Epithelial cell of proximal tubule (primary cell): ENCODE measurements around the gene ITPK1. TPM values are rescaled to one million over a fixed set of nuclear protein-coding genes. Genes with fewer than 3 reads are reported as not detected.

Experiments used
- DNase-seq: peaks from one replicate; pipeline ENCODE4 v3.0.0-alpha.2; 2011; ENCODE audit warnings: low read depth
- H3K4me3 ChIP-seq: 2 replicates; pipeline ENCODE4 v1.5.1; 2011; ENCODE audit warnings: low read depth, mild to moderate bottlenecking, low read length
- CTCF ChIP-seq: conservative IDR thresholded peaks from 2 replicates; pipeline ENCODE4 v1.5.1; 2012; ENCODE audit warnings: low read depth, mild to moderate bottlenecking, low read length
- total RNA-seq: library from RNA; depleted of rRNA; stranded (reverse); fragments of >200 nt; gene quantifications from 2 replicates; pipeline ENCODE4 v1.2.3, GENCODE V29; 2015

The ITPK1 gene
- total RNA-seq, 1 donor from 2014 or later: 22.7 TPM

- no peak overlapping the region for H3K4me3 ChIP-seq
- DNase-seq: no peak
- no peak for TF ChIP-seq CTCF
Observed at GRCh38 chr14:92974541-92975345, 141.0 kb downstream of the ITPK1 start.

- TF ChIP-seq CTCF: no peak
- DNase-seq: no peak
- H3K4me3 ChIP-seq: no peak overlapping the region
Observed at GRCh38 chr14:92973798-92974372, 141.8 kb downstream of the ITPK1 start.

- no peak overlapping the region for H3K4me3 ChIP-seq
- TF ChIP-seq CTCF: peak; percentile 90
- peak; percentile 39 for DNase-seq
Observed at GRCh38 chr14:92973261-92973797, 142.4 kb downstream of the ITPK1 start.

GRCh38 chr14:92971601-92972180 is 144.0 kb downstream of the ITPK1 start:
- no peak for DNase-seq
- TF ChIP-seq CTCF: no peak

GRCh38 chr14:92970271-92970670 is 145.5 kb downstream of the ITPK1 start:
- DNase-seq: no peak
- H3K4me3 ChIP-seq: no peak overlapping the region
- TF ChIP-seq CTCF: no peak

More at GRCh38 chr14:92971601-92972180, 144.0 kb downstream of the ITPK1 start:
- H3K4me3 ChIP-seq: no peak overlapping the region

- no peak overlapping the region for H3K4me3 ChIP-seq
- TF ChIP-seq CTCF: no peak
- peak; percentile 35 for DNase-seq
Observed at GRCh38 chr14:92969871-92970270, 145.9 kb downstream of the ITPK1 start.
